ENCODE measurements around the gene RFK. TPM values are rescaled to one million over a fixed set of nuclear protein-coding genes. Genes with fewer than 3 reads are reported as not detected.

Gene RFK
- polyA plus RNA-seq, 1 donor (not counting 4 experiments of a cell fraction or from before 2014, with no cell fraction given), result 30.1 TPM

GRCh38 chr9:76373173-76373783, 20.9 kb downstream of the RFK start:
- DNase-seq (ENCODE audit: low read depth, low spot score), result no peak
- Histone ChIP-seq H3K79me2 (ENCODE audit: control insufficient read depth, insufficient read depth, low read length) (no peaks in the 10 kb centered on the region), H3K4me3 (ENCODE audit: control insufficient read depth in 2 of 3, extremely low read depth in 1 of 3, insufficient read depth in 2 of 3, low read depth in 1 of 3, low read length in 3 of 3) (no peak overlapping the region), H3K9me3 (ENCODE audit: control insufficient read depth, low read depth, low read length) (no peaks in the 10 kb centered on the region), H3K27me3 (ENCODE audit: control insufficient read depth, extremely low read depth, insufficient read depth, low read length) (no peaks in the 10 kb centered on the region), H2AFZ (ENCODE audit: control insufficient read depth, low read length) (no peak overlapping the region), H3K9ac (ENCODE audit: control insufficient read depth, extremely low read depth, insufficient read depth, low read length) (no peak overlapping the region), H3K4me2 (ENCODE audit: control insufficient read depth, extremely low read depth, insufficient read depth, low read depth, low read length) (no peak overlapping the region), H3K4me1 (ENCODE audit: control insufficient read depth, extremely low read depth, insufficient read depth, low read length) (peaks cover 3% of the 10 kb centered on the region), H3K9me1 (ENCODE audit: control insufficient read depth, extremely low read depth, insufficient read depth, low read length) (no peaks in the 10 kb centered on the region), H4K20me1 (ENCODE audit: control insufficient read depth, extremely low read depth, insufficient read depth, low read length) (no peaks in the 10 kb centered on the region), H3K27ac (ENCODE audit: control insufficient read depth, insufficient read depth, low read length) (no peak overlapping the region), H3K36me3 (ENCODE audit: control insufficient read depth in 2 of 2, extremely low read depth in 1 of 2, insufficient read depth in 2 of 2, low read length in 2 of 2) (no peaks in the 10 kb centered on the region)
- FAIRE-seq, result no peak
- dilution Hi-C loops (cut with MboI; ENCODE audit: extremely low pct_ligation_motif_present, low sequenced_read_pairs), result no loop called here
- TF ChIP-seq, protein P1, sequence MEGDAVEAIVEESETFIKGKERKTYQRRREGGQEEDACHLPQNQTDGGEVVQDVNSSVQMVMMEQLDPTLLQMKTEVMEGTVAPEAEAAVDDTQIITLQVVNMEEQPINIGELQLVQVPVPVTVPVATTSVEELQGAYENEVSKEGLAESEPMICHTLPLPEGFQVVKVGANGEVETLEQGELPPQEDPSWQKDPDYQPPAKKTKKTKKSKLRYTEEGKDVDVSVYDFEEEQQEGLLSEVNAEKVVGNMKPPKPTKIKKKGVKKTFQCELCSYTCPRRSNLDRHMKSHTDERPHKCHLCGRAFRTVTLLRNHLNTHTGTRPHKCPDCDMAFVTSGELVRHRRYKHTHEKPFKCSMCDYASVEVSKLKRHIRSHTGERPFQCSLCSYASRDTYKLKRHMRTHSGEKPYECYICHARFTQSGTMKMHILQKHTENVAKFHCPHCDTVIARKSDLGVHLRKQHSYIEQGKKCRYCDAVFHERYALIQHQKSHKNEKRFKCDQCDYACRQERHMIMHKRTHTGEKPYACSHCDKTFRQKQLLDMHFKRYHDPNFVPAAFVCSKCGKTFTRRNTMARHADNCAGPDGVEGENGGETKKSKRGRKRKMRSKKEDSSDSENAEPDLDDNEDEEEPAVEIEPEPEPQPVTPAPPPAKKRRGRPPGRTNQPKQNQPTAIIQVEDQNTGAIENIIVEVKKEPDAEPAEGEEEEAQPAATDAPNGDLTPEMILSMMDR (optimal IDR thresholded peaks at IDR 0.05 in 1 of 3, IDR thresholded peaks at IDR 0.05 in 1 of 3, conservative IDR thresholded peaks at IDR 0.05 in 1 of 3; ENCODE audit: extremely low read depth in 1 of 3, insufficient read depth in 2 of 3, low read length in 3 of 3), result no peak
- TF ChIP-seq EZH2 (IDR thresholded peaks at IDR 0.05; ENCODE audit: low read length), result no peak

DNA sequence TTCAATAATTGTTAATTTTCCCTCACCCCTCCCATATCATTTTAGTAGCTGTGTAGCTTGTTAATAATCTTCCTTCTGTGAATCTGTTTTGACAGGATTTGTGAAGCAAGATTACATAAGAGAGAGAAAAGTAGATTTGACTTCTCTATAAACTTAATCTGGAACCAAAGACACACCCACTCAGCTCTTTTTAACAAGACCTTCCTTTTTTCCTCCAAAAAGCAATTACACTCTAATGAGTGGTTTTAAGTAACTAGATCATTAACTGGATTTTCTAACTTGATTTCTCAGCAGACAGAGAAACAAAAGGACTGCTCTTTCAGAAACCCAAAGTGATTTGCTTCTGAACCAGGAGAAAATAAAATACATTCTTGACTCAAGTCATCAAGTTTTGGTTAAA, 21.9 kb downstream of the RFK start:
- Histone ChIP-seq H3K27me3 (ENCODE audit: control insufficient read depth, extremely low read depth, insufficient read depth, low read length) (no peaks in the 10 kb centered on the region), H3K4me2 (ENCODE audit: control insufficient read depth, extremely low read depth, insufficient read depth, low read depth, low read length) (no peak overlapping the region), H3K9ac (ENCODE audit: control insufficient read depth, extremely low read depth, insufficient read depth, low read length) (no peak overlapping the region), H3K9me1 (ENCODE audit: control insufficient read depth, extremely low read depth, insufficient read depth, low read length) (no peaks in the 10 kb centered on the region), H3K36me3 (ENCODE audit: control insufficient read depth in 2 of 2, extremely low read depth in 1 of 2, insufficient read depth in 2 of 2, low read length in 2 of 2) (no peaks in the 10 kb centered on the region), H4K20me1 (ENCODE audit: control insufficient read depth, extremely low read depth, insufficient read depth, low read length) (no peaks in the 10 kb centered on the region), H3K9me3 (ENCODE audit: control insufficient read depth, low read depth, low read length) (no peaks in the 10 kb centered on the region), H3K4me3 (ENCODE audit: control insufficient read depth in 2 of 3, extremely low read depth in 1 of 3, insufficient read depth in 2 of 3, low read depth in 1 of 3, low read length in 3 of 3) (no peak overlapping the region), H3K27ac (ENCODE audit: control insufficient read depth, insufficient read depth, low read length) (no peak overlapping the region), H2AFZ (ENCODE audit: control insufficient read depth, low read length) (no peak overlapping the region), H3K4me1 (ENCODE audit: control insufficient read depth, extremely low read depth, insufficient read depth, low read length) (no peaks in the 10 kb centered on the region), H3K79me2 (ENCODE audit: control insufficient read depth, insufficient read depth, low read length) (no peaks in the 10 kb centered on the region)
- dilution Hi-C loops (cut with MboI; ENCODE audit: extremely low pct_ligation_motif_present, low sequenced_read_pairs), result no loop called here
- TF ChIP-seq, protein P1 (optimal IDR thresholded peaks at IDR 0.05 in 1 of 3, IDR thresholded peaks at IDR 0.05 in 1 of 3, conservative IDR thresholded peaks at IDR 0.05 in 1 of 3; ENCODE audit: extremely low read depth in 1 of 3, insufficient read depth in 2 of 3, low read length in 3 of 3), result no peak
- TF ChIP-seq EZH2 (IDR thresholded peaks at IDR 0.05; ENCODE audit: low read length), result no peak
- DNase-seq (ENCODE audit: low read depth, low spot score) (no peak), FAIRE-seq (no peak)
